Measurements from ENCODE around the gene DPP10.
"Not testable (repeated sequence)": the region's sequence is repeated elsewhere in the genome, so short reads cannot be mapped to it uniquely, and the experiment has no call there.

DPP10 gene

GRCh38 chr2:114937366-114937930 is 495.0 kb downstream of the DPP10 start:
- in situ Hi-C loops (cut with MboI; ENCODE audit: low sequenced_read_pairs) = no loop called here

DNA sequence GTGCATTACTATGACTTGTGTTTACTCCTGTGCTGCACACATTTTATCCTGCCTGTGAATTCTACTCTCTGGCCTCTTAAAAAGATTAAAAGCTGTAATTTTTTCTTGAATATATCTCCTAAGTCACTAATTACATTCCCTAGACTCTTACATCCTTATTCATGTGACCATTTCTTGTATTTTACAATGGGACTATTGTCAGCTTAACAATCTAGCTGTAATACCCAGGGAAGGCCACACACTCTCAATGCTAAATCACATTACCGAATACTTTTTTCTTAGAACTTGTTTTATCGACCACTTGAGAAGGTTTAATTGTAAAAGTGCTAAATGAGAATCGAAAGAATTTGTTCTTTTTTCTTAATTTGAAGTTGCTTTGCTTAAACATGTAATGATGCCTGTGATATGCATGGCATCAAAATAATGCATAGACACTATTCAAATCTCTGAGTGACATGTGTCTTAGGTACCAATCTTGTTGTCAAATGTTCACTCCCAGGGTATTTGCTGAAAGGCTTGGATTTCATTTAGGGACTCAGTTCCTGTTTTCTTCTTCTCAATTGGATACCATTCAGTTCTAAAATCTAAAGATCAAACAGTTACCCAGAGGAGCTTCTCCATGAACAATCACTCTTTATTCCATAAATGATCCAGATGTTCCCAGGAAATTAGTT is 498.5 kb downstream of the DPP10 start:
- in situ Hi-C loops (cut with MboI; ENCODE audit: low sequenced_read_pairs) = no loop called here

DNA sequence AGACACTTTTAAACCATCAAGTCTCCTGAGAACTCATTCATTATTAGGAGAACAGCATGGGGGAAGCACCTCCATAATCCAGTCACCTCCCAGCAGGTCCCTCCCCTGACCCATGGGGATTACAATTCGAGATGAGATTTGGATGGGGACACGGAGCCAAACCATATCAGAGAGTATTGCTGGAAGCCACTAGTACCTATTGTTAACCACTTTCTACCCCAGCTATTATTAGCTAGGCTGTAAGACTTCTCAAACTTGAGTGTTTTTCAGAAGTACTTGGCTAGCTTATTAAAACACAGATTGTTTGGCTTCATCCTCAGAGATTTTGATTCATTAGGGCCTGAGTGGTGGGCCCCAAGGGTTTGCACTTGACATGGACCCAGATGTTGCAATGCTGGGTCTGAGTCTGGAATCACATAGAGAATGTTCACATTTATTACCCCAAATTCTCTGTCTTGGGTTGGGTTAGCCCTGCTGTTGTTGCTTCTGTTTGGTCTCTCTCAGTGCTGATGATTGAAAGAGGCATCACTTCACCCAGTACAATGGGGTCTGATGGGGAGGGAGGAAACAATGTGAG is 506.9 kb downstream of the DPP10 start:
- in situ Hi-C loops (cut with MboI; ENCODE audit: low sequenced_read_pairs) = no loop called here

- in situ Hi-C loops (cut with MboI; ENCODE audit: low sequenced_read_pairs) = no loop called here
Observed at GRCh38 chr2:114960389-114960788, 517.9 kb downstream of the DPP10 start.

GRCh38 chr2:114962532-114962931 is 520.1 kb downstream of the DPP10 start:
- in situ Hi-C loops (cut with MboI; ENCODE audit: low sequenced_read_pairs) = no loop called here

DNA sequence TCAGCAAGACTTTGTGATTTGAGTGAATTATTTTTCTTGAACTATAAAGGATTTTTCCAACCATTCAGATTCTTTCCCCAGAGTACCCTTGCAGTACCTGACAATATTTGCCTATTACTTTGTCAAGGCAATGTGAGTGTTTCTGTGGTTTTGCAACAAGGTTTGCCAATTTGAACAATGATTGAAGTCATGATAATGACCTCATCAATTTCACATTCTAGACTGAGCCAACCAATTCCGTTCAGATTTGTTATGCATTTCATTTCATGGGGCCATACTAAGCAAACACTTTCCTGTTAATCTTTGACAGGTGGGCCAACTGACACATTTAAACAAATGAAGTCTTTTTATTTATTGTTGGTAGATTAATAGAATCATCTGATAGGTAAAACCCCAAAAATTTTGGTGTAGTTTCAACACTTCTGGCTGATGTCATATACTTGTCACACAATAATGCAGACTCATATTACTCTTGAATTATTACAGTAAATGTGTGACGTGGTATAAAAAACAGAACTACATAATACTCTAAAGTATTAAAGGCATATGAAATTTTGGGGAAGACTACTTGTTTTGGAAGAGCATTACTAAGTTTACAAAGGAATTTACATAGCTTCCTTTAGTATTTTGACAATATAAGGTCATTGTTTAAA is 526.4 kb downstream of the DPP10 start:
- in situ Hi-C loops (cut with MboI; ENCODE audit: low sequenced_read_pairs) = no loop called here

GRCh38 chr2:115004321-115004720 is 561.9 kb downstream of the DPP10 start:
- in situ Hi-C loops (cut with MboI; ENCODE audit: low sequenced_read_pairs) = not testable (repeated sequence)

- in situ Hi-C loops (cut with MboI; ENCODE audit: low sequenced_read_pairs) = no loop called here
Observed at GRCh38 chr2:115011721-115012120, 569.3 kb downstream of the DPP10 start.

DNA sequence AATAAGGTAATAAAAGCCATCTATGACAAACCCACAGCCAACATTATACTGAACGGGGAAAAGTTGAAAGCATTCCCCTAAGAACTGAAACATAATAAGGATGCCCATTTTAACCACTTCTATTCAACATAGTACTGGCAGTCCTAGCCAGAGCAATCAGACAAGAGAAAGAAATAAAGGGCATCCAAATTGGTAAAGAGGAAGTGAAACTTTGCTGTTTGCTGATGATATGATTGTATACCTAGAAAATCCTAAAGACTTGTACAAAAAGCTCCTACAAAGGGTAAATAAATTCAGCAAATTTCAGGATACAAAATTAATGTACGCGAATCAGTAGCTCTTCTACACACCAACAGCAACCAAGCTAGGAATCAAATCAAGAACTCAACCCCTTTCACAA is 579.6 kb downstream of the DPP10 start:
- in situ Hi-C loops (cut with MboI; ENCODE audit: low sequenced_read_pairs) = not testable (repeated sequence)

DNA sequence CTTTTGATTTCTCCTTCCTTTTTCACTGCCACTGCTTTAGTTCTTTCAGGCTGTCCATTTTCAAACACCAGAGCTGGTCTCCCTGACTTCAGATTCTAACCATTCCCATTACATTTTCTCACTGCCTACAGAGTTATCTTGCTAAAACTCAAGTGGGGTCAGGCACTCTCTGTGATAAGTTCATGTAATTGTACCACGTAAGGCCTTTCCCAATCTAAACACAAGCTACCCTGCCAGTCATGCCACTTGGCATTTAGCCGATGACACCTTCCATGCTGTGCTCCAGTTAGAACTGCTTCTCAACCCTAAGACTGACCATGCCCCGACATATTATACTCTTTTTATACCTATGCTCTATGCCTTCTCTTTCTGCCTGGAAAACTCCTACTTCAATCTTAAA is 592.4 kb downstream of the DPP10 start:
- in situ Hi-C loops (cut with MboI; ENCODE audit: low sequenced_read_pairs) = no loop called here

DNA sequence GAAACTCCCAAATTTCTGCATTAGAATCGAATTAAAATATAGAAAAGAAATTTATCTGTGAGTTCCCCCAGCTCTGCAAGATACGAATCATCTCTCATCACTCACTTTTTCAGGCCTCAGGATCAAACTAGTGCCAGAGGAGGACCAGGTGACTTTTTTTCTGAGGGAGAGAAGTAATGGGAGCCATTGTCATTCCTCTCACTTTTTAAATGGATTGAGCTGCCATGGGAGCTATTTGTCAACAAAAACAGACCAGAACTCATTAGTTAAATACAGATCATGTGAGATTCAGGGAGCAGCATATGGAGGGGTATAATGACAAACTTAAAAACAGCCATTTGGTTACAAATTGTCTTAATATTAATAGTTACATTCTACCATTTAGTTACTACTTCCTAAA is 594.4 kb downstream of the DPP10 start:
- in situ Hi-C loops (cut with MboI; ENCODE audit: low sequenced_read_pairs) = no loop called here

DNA sequence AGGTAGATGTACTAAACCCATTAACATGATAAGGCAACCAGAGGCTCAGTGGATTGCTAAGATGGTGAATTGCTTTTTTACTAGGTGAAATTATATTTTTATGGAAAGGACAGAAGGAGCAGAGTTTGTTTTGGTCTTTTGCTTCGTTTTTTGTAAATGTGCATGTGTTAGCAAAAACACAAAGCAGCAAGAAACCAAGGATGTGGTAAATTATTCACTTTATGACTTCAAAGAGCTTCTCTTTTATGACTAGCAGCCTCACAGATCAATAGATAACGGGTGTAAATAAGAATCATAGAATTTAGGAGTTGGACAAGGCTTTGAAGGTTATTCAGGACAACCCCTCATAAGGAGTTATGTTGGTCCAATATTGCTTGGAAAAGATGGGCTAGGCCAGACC is 615.0 kb downstream of the DPP10 start:
- in situ Hi-C loops (cut with MboI; ENCODE audit: low sequenced_read_pairs) = no loop called here

DNA sequence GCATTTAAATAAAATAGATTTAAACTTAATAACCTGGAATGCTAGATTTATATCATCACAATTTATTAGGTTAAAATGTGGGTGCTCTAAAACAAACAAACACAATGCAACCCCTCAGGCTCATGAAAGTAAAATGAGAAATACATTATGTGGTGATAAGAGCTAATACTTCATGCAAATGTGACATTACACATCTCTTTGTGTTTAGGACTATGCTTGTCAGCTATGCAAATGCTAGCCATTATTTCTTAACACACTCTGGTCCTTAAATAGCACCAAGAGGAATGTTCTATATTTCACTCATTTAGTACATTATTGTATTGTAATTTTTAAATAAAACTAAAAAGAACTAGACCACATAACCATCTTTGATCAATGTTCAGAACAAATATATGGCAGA is 627.6 kb downstream of the DPP10 start:
- in situ Hi-C loops (cut with MboI; ENCODE audit: low sequenced_read_pairs) = no loop called here

DNA sequence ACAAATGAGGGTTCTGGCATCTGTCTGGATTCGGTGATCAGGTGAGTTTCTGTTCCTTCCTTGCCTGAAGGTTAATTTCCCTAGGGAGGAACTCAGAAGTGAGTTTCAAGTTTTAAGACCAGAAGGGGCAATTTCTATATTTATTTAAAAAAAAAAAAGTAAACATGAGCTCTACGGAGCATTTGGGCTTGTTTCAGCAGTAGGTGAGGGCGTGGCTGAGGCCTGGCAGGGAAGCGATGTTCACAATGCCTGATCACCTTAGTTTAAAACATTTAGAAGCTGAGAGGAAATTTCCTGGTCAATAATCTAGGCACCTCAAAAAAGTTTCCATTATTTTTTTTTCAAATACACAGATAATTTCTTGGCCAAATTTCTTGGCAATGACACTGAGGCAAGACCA is 629.1 kb downstream of the DPP10 start:
- in situ Hi-C loops (cut with MboI; ENCODE audit: low sequenced_read_pairs) = no loop called here

DNA sequence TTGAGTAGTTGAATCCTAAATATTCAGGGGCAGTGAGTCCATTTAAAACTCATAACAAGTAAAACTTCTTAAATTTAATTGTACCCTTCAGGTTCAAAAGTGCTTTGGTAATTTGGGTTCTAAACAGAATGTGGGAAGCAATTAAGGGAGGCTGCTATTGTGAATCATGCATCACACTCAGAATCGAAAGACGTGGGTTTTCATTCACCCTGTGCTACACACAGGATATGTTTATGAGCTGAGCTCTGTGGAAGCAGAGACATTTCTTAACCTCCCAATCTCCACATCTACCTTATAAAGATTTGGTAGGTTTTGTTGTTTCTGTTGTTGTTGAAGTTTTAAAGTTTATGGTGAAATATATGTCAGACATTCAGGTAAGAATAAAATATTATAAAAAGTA is 633.4 kb downstream of the DPP10 start:
- in situ Hi-C loops (cut with MboI; ENCODE audit: low sequenced_read_pairs) = no loop called here

DNA sequence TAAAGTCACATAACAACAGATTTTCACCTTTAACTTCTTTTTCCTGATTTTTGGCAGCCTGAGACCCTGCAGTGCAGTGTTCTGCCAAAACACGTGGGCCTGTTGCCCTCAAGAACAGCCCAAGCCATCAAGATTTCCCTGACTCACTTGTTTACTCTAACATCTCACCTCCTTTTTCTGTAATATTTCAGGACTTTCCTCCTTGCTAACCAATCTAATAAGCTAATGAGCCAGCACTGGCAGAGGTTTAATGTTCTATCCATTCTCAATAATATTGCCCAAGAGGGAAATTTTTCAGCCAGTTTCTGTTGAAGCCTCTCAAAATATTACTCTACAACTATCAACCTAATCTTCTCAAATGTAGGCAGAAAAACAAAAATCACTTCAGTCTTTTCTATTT is 635.2 kb downstream of the DPP10 start:
- in situ Hi-C loops (cut with MboI; ENCODE audit: low sequenced_read_pairs) = no loop called here

GRCh38 chr2:115083225-115083624 is 640.8 kb downstream of the DPP10 start:
- in situ Hi-C loops (cut with MboI; ENCODE audit: low sequenced_read_pairs) = no loop called here

DNA sequence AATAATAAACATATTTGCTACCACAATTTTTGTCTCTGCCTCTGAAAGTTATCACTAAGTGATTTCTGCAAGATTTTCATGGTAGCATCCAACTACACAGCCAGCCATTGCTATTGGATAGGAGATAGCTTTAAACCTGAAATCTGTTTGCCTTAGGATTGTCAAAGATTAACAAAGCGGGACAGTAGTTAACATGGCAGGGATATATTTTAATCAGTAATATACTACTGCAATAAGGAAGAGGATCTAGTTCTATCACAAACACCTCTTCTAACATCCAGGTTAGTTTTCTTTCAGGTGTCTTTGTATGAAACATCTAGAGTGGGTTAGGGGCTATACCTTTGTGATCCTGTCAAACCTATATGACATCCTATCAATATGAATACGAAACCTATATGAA is 641.3 kb downstream of the DPP10 start:
- in situ Hi-C loops (cut with MboI; ENCODE audit: low sequenced_read_pairs) = no loop called here

GRCh38 chr2:115084446-115084845 is 642.0 kb downstream of the DPP10 start:
- in situ Hi-C loops (cut with MboI; ENCODE audit: low sequenced_read_pairs) = no loop called here

DNA sequence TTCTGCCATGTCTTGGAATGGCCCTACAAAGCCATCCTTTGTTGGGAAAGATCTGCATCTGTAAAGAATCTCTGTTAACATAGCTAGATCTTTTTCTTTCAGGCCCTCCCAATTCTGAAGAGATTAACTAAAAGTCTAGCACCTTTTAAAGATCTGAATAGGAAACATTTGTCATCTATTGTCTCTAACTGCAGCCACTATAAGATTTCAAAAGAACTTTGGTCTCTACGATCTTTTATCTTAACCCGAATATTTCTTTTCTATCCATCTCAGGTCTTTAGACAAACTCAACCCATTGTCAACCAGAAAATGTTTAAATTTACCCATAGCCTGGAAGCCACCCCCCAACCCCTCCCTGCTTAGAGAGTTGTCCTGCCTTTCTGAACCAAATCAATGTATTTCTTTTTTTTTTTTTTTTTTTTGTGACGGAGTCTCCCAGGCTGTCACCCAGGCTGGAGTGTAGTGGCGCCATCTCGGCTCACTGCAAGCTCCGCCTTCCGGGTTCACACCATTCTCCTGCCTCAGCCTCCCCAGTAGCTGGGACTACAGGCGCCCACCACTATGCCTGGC is 643.7 kb downstream of the DPP10 start:
- in situ Hi-C loops (cut with MboI; ENCODE audit: low sequenced_read_pairs) = not testable (repeated sequence)

DNA sequence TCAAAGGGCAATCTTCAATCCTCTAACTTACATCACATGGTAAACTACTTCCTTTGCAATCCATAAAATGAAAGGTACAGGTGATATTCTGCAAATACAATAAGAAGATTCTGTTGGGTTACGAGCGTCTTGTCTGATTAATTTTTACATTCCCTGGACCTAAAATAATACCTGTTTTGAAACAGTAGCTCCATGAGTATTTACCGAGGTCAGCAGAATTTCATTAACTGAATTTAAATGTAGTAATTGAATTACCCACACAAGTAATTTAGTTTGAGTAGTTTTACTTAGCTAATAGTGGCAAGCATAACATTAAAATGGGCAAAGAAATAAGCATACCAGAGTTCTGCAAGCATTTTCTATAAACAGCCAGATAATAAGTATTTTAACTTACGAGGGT is 652.0 kb downstream of the DPP10 start:
- in situ Hi-C loops (cut with MboI; ENCODE audit: low sequenced_read_pairs) = no loop called here

- in situ Hi-C loops (cut with MboI; ENCODE audit: low sequenced_read_pairs) = no loop called here
Observed at GRCh38 chr2:115105966-115106365, 663.5 kb downstream of the DPP10 start.
